Activated naive CD4-positive, alpha-beta T cell treated with anti-CD3 and anti-CD28 coated beads for 36 hours (primary cell): ENCODE data around the gene NBAS. TPM values are rescaled to one million over a fixed set of nuclear protein-coding genes. Genes with fewer than 3 reads are reported as not detected.
"Not testable (repeated sequence)": the region's sequence is repeated elsewhere in the genome, so short reads cannot be mapped to it uniquely, and the experiment has no call there.

Source experiments
- CTCF ChIA-PET: fragments of 350-600 bp; sonication (Branson Sonifier 250); formaldehyde crosslinking; loops from one replicate; lab custom pipeline; 2021; ENCODE audit warnings: antibody characterized with exemption; lab: Charles Lee
- DNase-seq: peaks from one replicate; pipeline ENCODE4 v3.0.0-alpha.2; 2020
- H3K27ac Mint-ChIP-seq: one replicate; pipeline ENCODE4 v1.8.0; 2021; ENCODE audit warnings: mild to moderate bottlenecking, mixed read lengths
- H3K27me3 Mint-ChIP-seq: one replicate; pipeline ENCODE4 v1.8.0; 2021; ENCODE audit warnings: low read depth, mixed read lengths
- H3K36me3 Mint-ChIP-seq: one replicate; pipeline ENCODE4 v1.8.0; 2021; ENCODE audit warnings: low read depth, mixed read lengths
- H3K4me1 Mint-ChIP-seq: one replicate; pipeline ENCODE4 v1.8.0; 2021; ENCODE audit warnings: low read depth, mixed read lengths
- H3K4me3 Mint-ChIP-seq: one replicate; pipeline ENCODE4 v1.8.0; 2021; ENCODE audit warnings: mild to moderate bottlenecking, moderate library complexity, mixed read lengths
- H3K9me3 Mint-ChIP-seq: one replicate; pipeline ENCODE4 v1.8.0; 2021; ENCODE audit warnings: mixed read lengths
- intact Hi-C: fragments of 100-400 bp; cut with micrococcal nuclease; formaldehyde crosslinking; loops from one replicate; pipeline ENCODE4 v1.15.1; 2023
- total RNA-seq, 2 experiments: library from RNA; stranded (reverse); gene quantifications; one replicate each; pipeline ENCODE4 v1.2.3, GENCODE V29; 2021

NBAS gene
- total RNA-seq, 2 experiments from 2014 or later = 45.5 to 46.4 TPM

- no peak overlapping the region for H3K4me3 Mint-ChIP-seq
- intact Hi-C loops = no loop called here
- peaks cover 59% of the 10 kb centered on the region for H3K36me3 Mint-ChIP-seq
- H3K27ac Mint-ChIP-seq = no peak overlapping the region
- H3K27me3 Mint-ChIP-seq = no peaks in the 10 kb centered on the region
- DNase-seq = no peak
- H3K4me1 Mint-ChIP-seq = no peaks in the 10 kb centered on the region
- no peaks in the 10 kb centered on the region for H3K9me3 Mint-ChIP-seq
- CTCF ChIA-PET = interaction anchor here (0.6 to 1.6 kb wide), 2 partner anchors 131 to 222 kb away, joined by 3 to 6 read pairs; no protein-coding TSS in a partner anchor
These were observed 206.4 kb downstream of the NBAS start for GRCh38 chr2:15354596-15355366.

- no peaks in the 10 kb centered on the region for H3K27me3 Mint-ChIP-seq
- H3K27ac Mint-ChIP-seq = no peak overlapping the region
- intact Hi-C loops = no loop called here
- peaks cover 65% of the 10 kb centered on the region for H3K36me3 Mint-ChIP-seq
- no peaks in the 10 kb centered on the region for H3K4me1 Mint-ChIP-seq
- no peak overlapping the region for H3K4me3 Mint-ChIP-seq
- DNase-seq = no peak
- no peaks in the 10 kb centered on the region for H3K9me3 Mint-ChIP-seq
- CTCF ChIA-PET = no interaction called here
These were observed 208.8 kb downstream of the NBAS start for GRCh38 chr2:15352363-15352762.

GRCh38 chr2:15348636-15349035, 212.5 kb downstream of the NBAS start:
- H3K27ac Mint-ChIP-seq = no peak overlapping the region
- intact Hi-C loops = no loop called here
- H3K4me1 Mint-ChIP-seq = no peaks in the 10 kb centered on the region
- H3K9me3 Mint-ChIP-seq = peaks cover 5% of the 10 kb centered on the region
- no peak for DNase-seq
- no peak overlapping the region for H3K4me3 Mint-ChIP-seq
- peaks cover 68% of the 10 kb centered on the region for H3K36me3 Mint-ChIP-seq
- H3K27me3 Mint-ChIP-seq = no peaks in the 10 kb centered on the region
- CTCF ChIA-PET = no interaction called here

GRCh38 chr2:15348045-15348444, 213.1 kb downstream of the NBAS start:
- H3K4me1 Mint-ChIP-seq = no peaks in the 10 kb centered on the region
- H3K27me3 Mint-ChIP-seq = no peaks in the 10 kb centered on the region
- H3K9me3 Mint-ChIP-seq = peaks cover 5% of the 10 kb centered on the region
- H3K36me3 Mint-ChIP-seq = peaks cover 66% of the 10 kb centered on the region
- intact Hi-C loops = no loop called here
- no peak overlapping the region for H3K27ac Mint-ChIP-seq
- CTCF ChIA-PET = no interaction called here
- no peak overlapping the region for H3K4me3 Mint-ChIP-seq
- DNase-seq = no peak

- CTCF ChIA-PET = no interaction called here
- Mint-ChIP-seq H3K4me1 (no peaks in the 10 kb centered on the region), H3K4me3 (no peak overlapping the region), H3K27me3 (no peaks in the 10 kb centered on the region), H3K9me3 (peaks cover 5% of the 10 kb centered on the region), H3K36me3 (peaks cover 57% of the 10 kb centered on the region), H3K27ac (no peak overlapping the region)
- intact Hi-C loops = no loop called here
- DNase-seq = no peak
These were observed 214.5 kb downstream of the NBAS start for GRCh38 chr2:15346624-15347023.

- intact Hi-C loops = no loop called here
- CTCF ChIA-PET = no interaction called here
- no peak overlapping the region for H3K27ac Mint-ChIP-seq
- H3K36me3 Mint-ChIP-seq = peaks cover 34% of the 10 kb centered on the region
- H3K4me1 Mint-ChIP-seq = peaks cover 5% of the 10 kb centered on the region
- no peaks in the 10 kb centered on the region for H3K27me3 Mint-ChIP-seq
- DNase-seq = no peak
- no peak overlapping the region for H3K4me3 Mint-ChIP-seq
- no peaks in the 10 kb centered on the region for H3K9me3 Mint-ChIP-seq
These were observed 223.0 kb downstream of the NBAS start for GRCh38 chr2:15337996-15338666.

- no peaks in the 10 kb centered on the region for H3K27me3 Mint-ChIP-seq
- H3K4me3 Mint-ChIP-seq = no peak overlapping the region
- H3K9me3 Mint-ChIP-seq = no peaks in the 10 kb centered on the region
- intact Hi-C loops = no loop called here
- no peak overlapping the region for H3K27ac Mint-ChIP-seq
- DNase-seq = no peak
- peaks cover 5% of the 10 kb centered on the region for H3K4me1 Mint-ChIP-seq
- CTCF ChIA-PET = no interaction called here
- peaks cover 25% of the 10 kb centered on the region for H3K36me3 Mint-ChIP-seq
These were observed 226.3 kb downstream of the NBAS start for GRCh38 chr2:15334644-15335326.

GRCh38 chr2:15331787-15332186, 229.3 kb downstream of the NBAS start:
- Mint-ChIP-seq H3K27ac (no peak overlapping the region), H3K4me3 (no peak overlapping the region), H3K9me3 (no peaks in the 10 kb centered on the region), H3K36me3 (peaks cover 18% of the 10 kb centered on the region), H3K27me3 (no peaks in the 10 kb centered on the region), H3K4me1 (peaks cover 2% of the 10 kb centered on the region)
- CTCF ChIA-PET = no interaction called here
- intact Hi-C loops = no loop called here
- no peak for DNase-seq

- intact Hi-C loops = no loop called here
- no peaks in the 10 kb centered on the region for H3K27me3 Mint-ChIP-seq
- H3K27ac Mint-ChIP-seq = no peak overlapping the region
- H3K9me3 Mint-ChIP-seq = peaks cover 12% of the 10 kb centered on the region
- H3K4me1 Mint-ChIP-seq = no peaks in the 10 kb centered on the region
- H3K36me3 Mint-ChIP-seq = peaks cover 42% of the 10 kb centered on the region
- CTCF ChIA-PET = no interaction called here
- H3K4me3 Mint-ChIP-seq = no peak overlapping the region
- no peak for DNase-seq
These were observed 235.8 kb downstream of the NBAS start for GRCh38 chr2:15325296-15325695.

- no peaks in the 10 kb centered on the region for H3K4me1 Mint-ChIP-seq
- intact Hi-C loops = no loop called here
- H3K9me3 Mint-ChIP-seq = peaks cover 28% of the 10 kb centered on the region
- no peak overlapping the region for H3K4me3 Mint-ChIP-seq
- no peaks in the 10 kb centered on the region for H3K27me3 Mint-ChIP-seq
- CTCF ChIA-PET = no interaction called here
- no peak overlapping the region for H3K27ac Mint-ChIP-seq
- DNase-seq = no peak
- peaks cover 62% of the 10 kb centered on the region for H3K36me3 Mint-ChIP-seq
These were observed 237.9 kb downstream of the NBAS start for GRCh38 chr2:15323227-15323626.

GRCh38 chr2:15321481-15321880, 239.7 kb downstream of the NBAS start:
- H3K4me1 Mint-ChIP-seq, CTCF ChIA-PET, DNase-seq, H3K4me3 Mint-ChIP-seq, H3K27me3 Mint-ChIP-seq, H3K27ac Mint-ChIP-seq, intact Hi-C loops: not testable (repeated sequence)
- Mint-ChIP-seq H3K36me3 (peaks cover 78% of the 10 kb centered on the region), H3K9me3 (peaks cover 30% of the 10 kb centered on the region)

GRCh38 chr2:15316370-15316814, 244.7 kb downstream of the NBAS start:
- CTCF ChIA-PET = no interaction called here
- H3K27ac Mint-ChIP-seq = no peak overlapping the region
- no peaks in the 10 kb centered on the region for H3K27me3 Mint-ChIP-seq
- H3K4me3 Mint-ChIP-seq = no peak overlapping the region
- peaks cover 17% of the 10 kb centered on the region for H3K4me1 Mint-ChIP-seq
- peaks cover 24% of the 10 kb centered on the region for H3K9me3 Mint-ChIP-seq
- intact Hi-C loops = no loop called here
- peaks cover 69% of the 10 kb centered on the region for H3K36me3 Mint-ChIP-seq
- DNase-seq = peak; percentile 21
